Tibial artery (tissue), 4 donors: ENCODE results near the gene CNRIP1.
"Not testable (repeated sequence)": the region's sequence is repeated elsewhere in the genome, so short reads cannot be mapped to it uniquely, and the experiment has no call there.

Experiments used
- DNase-seq, 2 donors: peaks; one replicate each; pipeline ENCODE4 v3.0.0-alpha.2; 2019
- H3K27ac ChIP-seq, 2 donors: fragments of 200-600 bp; sonication (generic) in 1 of 2; 1 replicate in 1 of 2; 2 replicates in 1 of 2; pipeline ENCODE4 v1.5.1; 2018 to 2019; ENCODE audit warnings: mild to moderate bottlenecking in 1 of 2
- H3K27me3 ChIP-seq, 2 donors: fragments of 200-600 bp; sonication (generic) in 1 of 2; one replicate each; pipeline versions ENCODE4 v1.5.1 to v1.6.0; 2016 to 2019
- H3K36me3 ChIP-seq, 3 donors: fragments of 200-600 bp; sonication (generic) in 2 of 3; one replicate each; pipeline ENCODE4 v1.5.1; 2016 to 2019; ENCODE audit warnings: mild to moderate bottlenecking in 2 of 3
- H3K4me1 ChIP-seq, 4 donors: fragments of 200-600 bp; sonication (generic) in 2 of 4; 1 replicate in 3 of 4; 2 replicates in 1 of 4; pipeline ENCODE4 v1.5.1; 2016 to 2019
- H3K4me3 ChIP-seq, 2 donors: fragments of 200-600 bp; sonication (generic) in 1 of 2; 1 replicate in 1 of 2; 2 replicates in 1 of 2; pipeline ENCODE4 v1.5.1; 2018 to 2019; ENCODE audit warnings: mild to moderate bottlenecking in 2 of 2
- H3K9me3 ChIP-seq, 3 donors: fragments of 200-600 bp; sonication (generic) in 1 of 3; one replicate each; pipeline ENCODE4 v1.5.1; 2016 to 2019
- CTCF ChIP-seq, 2 experiments: fragments of 200-600 bp in 1 of 2; fragments of 450-650 bp in 1 of 2; IDR thresholded peaks; one replicate each; pipeline ENCODE4 v1.5.1; 2017 to 2019; ENCODE audit warnings: antibody characterized with exemption in 2 of 2, mild to moderate bottlenecking in 1 of 2, moderate library complexity in 1 of 2
- intact Hi-C: fragments of 100-400 bp; cut with DNase I; formaldehyde crosslinking; loops from one replicate; pipeline ENCODE4 v1.15.0; 2023; ENCODE audit warnings: low total_unique reads

Gene CNRIP1

DNA sequence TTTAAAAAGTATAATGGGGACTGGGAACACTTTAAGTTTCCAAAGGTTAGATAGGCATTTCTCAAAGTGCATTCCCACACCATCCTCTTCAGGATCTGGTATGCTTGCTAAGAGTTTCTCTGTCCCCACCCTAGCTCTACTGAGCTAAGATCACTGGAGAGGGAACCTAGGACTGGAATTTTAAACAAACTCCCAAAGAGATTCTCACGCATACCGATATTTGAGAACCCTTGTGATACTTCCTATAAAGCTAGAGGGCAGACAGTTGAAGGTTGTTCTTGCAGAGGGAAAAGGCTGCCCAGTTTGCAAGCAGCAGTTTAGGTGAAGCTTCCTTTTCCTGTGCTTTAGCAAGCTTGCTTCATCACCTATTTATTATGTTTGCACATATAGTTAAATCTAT, 3.6 kb downstream of the CNRIP1 start:
- H3K9me3 ChIP-seq = no peaks in the 10 kb centered on the region
- peaks cover 0 to 8% (median 4%) of the 10 kb centered on the region in 3 donors for H3K36me3 ChIP-seq
- intact Hi-C loops = no loop called here
- no peak for DNase-seq
- no peak overlapping the region for H3K27ac ChIP-seq
- H3K4me1 ChIP-seq = peaks cover 0 to 18% (median 9%) of the 10 kb centered on the region in 4 donors
- no peak overlapping the region for H3K4me3 ChIP-seq
- no peaks in the 10 kb centered on the region for H3K27me3 ChIP-seq
- TF ChIP-seq CTCF (IDR thresholded peaks at IDR 0.05) = no peak

DNA sequence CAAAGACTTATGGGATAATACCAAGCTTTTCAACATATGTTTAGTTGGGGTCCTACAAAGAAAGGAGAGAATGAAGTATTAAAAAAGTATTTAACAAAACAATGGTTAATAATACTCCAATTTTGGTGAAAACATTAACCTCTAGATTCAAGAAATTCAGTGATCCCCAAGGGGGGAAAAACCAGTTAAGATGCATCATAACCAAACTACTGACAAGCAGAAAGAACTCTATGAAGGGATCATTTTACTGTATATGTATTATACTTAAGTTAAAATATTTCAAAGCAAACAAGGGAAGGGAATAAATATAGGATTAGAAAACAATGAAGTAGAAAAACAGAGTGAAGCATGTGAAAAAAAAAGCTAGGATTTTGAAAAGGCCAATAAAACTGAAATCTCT, 8.7 kb downstream of the CNRIP1 start:
- TF ChIP-seq CTCF (IDR thresholded peaks at IDR 0.05) = no peak
- peaks cover 0 to 11% (median 2%) of the 10 kb centered on the region in 3 donors for H3K36me3 ChIP-seq
- H3K4me3 ChIP-seq = no peak overlapping the region
- no peak for DNase-seq
- H3K9me3 ChIP-seq = no peaks in the 10 kb centered on the region
- H3K27ac ChIP-seq = no peak overlapping the region
- no peaks in the 10 kb centered on the region for H3K4me1 ChIP-seq
- H3K27me3 ChIP-seq = no peaks in the 10 kb centered on the region
- intact Hi-C loops = no loop called here

DNA sequence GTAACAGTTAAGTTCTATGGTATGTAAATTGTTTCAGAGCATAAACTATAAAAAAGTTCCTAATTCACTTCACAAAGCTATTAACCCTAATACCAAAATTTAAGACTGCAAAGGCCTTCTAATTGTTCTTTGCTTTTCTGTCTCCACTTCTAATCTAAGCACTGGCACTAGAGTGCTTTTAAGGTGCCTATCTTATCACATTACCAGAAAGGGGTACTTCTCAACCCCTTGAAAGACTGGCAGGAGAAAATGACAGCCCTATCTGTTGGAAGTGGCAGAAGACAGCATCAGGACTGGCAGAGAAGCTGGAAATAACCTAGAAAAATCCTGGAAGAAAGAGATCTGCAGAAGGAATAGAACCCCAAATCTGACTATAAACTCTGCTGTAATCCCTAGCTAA, 10.3 kb downstream of the CNRIP1 start:
- H3K36me3 ChIP-seq = peaks cover 0 to 7% (median 0%) of the 10 kb centered on the region in 3 donors
- H3K27me3 ChIP-seq = no peaks in the 10 kb centered on the region
- no peak for TF ChIP-seq CTCF (IDR thresholded peaks at IDR 0.05)
- intact Hi-C loops = no loop called here
- no peak overlapping the region for H3K27ac ChIP-seq
- no peak overlapping the region for H3K4me3 ChIP-seq
- DNase-seq = no peak
- no peaks in the 10 kb centered on the region for H3K4me1 ChIP-seq
- no peaks in the 10 kb centered on the region for H3K9me3 ChIP-seq

- H3K4me3 ChIP-seq, H3K27me3 ChIP-seq, H3K27ac ChIP-seq, DNase-seq, intact Hi-C loops, H3K36me3 ChIP-seq, H3K4me1 ChIP-seq, H3K9me3 ChIP-seq: not testable (repeated sequence)
Measured at GRCh38 chr2:68303902-68304272, 15.9 kb downstream of the CNRIP1 start.

- TF ChIP-seq CTCF (IDR thresholded peaks at IDR 0.05) = no peak
- no peaks in the 10 kb centered on the region for H3K4me1 ChIP-seq
- no peaks in the 10 kb centered on the region for H3K9me3 ChIP-seq
- no peak for DNase-seq
- intact Hi-C loops = no loop called here
- H3K36me3 ChIP-seq = peaks cover 0 to 4% (median 0%) of the 10 kb centered on the region in 3 donors
- no peak overlapping the region for H3K4me3 ChIP-seq
- H3K27me3 ChIP-seq = no peaks in the 10 kb centered on the region
- no peak overlapping the region for H3K27ac ChIP-seq
Measured at GRCh38 chr2:68303033-68303901, 16.5 kb downstream of the CNRIP1 start.

- Histone ChIP-seq H3K4me1 (no peaks in the 10 kb centered on the region), H3K27me3 (no peaks in the 10 kb centered on the region)
- TF ChIP-seq CTCF (IDR thresholded peaks at IDR 0.05) = no peak
Measured at GRCh38 chr2:68302281-68302875, 17.4 kb downstream of the CNRIP1 start.

More at GRCh38 chr2:68302281-68302875, 17.4 kb downstream of the CNRIP1 start:
- Histone ChIP-seq H3K27ac (no peak overlapping the region), H3K36me3 (peaks cover 0 to 4% (median 0%) of the 10 kb centered on the region in 3 donors), H3K9me3 (no peaks in the 10 kb centered on the region), H3K4me3 (no peak overlapping the region)
- no peak for DNase-seq
- intact Hi-C loops = no loop called here
